GM18909 (cell line): ENCODE measurements around the gene TAOK1.
"Not testable (repeated sequence)": the region's sequence is repeated elsewhere in the genome, so short reads cannot be mapped to it uniquely, and the experiment has no call there.

Experiments used
- ATAC-seq: cut with Tn5 transposase; IDR thresholded peaks from one replicate; pipeline ENCODE4 v1.9.1; 2021; ENCODE audit warnings: mild to moderate bottlenecking; ENCODE audit not compliant: unreplicated experiment, poor library complexity

TAOK1 gene

DNA sequence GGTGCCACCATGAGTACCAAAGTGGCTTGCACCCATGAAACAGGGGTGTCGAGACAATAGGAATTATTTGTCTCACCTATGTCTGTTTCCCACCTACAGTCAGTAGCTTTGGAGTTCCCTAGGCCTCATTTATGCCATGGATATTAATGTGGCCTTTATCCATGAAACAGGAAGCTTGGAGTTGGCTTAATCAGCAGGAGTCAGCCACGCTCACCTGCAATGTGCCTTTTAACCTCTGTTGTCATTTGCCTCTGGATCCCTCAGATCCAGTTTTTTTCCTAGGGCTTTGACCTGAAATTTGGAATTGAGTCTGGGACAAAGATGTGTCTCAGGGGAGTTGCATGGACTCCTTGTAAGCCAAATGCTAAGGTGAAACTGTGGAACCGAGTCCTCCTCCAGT is 44.4 kb downstream of the TAOK1 start:
- no peak for ATAC-seq

DNA sequence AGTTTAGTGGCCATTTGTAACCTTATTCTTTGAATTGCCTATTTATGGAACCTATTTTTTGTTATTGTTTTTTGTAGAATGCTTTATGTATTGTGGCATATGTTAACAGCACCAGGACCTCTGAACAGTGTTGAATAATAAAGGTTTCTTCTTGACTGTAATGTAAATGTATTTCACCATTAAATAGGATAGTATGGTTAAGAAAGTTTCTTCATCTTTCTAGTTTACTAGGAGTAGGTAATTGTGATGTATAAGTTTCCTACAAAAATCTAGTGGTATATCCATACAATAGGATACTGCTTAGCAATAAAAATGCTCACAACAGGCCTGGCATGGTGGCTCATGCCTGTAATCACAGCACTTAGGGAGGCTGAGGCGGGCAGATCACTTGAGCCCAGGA is 52.3 kb downstream of the TAOK1 start:
- no peak for ATAC-seq

DNA sequence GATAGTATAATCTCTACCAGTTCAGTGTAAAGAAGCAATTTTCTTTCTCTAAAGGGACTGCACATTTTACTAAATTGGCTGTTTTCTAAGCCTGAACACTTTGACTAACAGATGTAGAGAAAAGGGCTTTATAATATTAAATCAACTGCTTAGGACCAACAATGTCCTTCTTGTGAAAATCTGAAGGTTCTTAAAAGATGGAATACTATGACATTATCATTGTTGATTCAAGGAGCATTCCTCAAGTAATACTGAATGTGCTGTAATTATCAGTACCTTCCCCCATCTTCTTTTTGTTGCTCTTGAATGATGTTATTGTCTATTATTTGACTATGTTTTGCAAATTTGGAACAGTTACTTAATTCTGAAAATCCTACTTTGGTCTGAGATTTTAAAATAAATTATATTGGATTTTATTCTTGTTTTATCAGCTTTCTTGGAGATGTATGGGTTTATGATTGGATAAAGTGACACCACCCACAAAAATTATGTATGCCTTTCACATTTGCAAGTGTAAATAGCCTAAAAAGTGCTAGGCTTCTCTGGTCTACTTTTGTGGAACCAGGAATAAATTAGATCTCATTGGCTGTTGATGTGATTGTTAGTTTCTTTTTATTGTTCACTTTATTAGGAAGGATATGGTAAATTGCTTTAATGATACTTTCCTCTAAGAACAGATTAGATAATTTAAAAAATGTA is 53.0 kb downstream of the TAOK1 start:
- no peak for ATAC-seq

DNA sequence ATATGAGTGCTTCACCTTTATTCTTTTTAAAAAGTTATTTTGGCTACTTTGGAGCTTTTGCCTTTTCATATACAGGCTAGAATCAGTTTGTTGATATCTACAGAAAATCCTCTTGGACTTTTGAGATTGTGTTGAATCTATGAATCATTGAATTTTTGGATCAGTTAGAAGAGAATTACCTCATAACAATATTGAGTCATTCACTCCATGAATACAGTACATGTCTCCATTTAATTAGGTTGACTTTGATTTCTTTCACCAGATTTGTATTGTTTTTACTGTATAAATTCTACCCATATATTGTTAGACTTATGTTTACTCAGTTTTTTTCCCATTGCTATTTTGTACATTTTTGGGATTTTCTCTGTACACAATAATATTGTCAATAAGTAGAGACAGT is 54.4 kb downstream of the TAOK1 start:
- no peak for ATAC-seq

DNA sequence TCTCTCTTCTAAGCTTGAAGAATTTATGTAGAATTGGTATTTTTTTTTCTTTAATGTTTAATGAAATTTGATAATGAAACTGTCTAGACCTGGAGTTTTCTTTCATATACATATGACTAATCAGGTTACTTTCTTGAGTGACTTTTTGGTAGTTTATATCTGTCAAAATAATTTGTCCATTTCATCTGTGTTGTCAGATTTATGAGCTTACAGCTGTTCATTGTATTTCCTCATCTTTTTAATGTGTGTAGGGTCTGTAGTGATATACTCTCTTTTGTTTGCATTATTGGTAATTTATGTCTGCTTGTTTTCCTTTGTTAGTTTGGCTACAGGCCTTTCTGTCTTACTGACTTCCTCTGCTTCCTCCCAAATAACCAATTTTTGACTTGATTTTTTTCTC is 55.7 kb downstream of the TAOK1 start:
- ATAC-seq: no peak

DNA sequence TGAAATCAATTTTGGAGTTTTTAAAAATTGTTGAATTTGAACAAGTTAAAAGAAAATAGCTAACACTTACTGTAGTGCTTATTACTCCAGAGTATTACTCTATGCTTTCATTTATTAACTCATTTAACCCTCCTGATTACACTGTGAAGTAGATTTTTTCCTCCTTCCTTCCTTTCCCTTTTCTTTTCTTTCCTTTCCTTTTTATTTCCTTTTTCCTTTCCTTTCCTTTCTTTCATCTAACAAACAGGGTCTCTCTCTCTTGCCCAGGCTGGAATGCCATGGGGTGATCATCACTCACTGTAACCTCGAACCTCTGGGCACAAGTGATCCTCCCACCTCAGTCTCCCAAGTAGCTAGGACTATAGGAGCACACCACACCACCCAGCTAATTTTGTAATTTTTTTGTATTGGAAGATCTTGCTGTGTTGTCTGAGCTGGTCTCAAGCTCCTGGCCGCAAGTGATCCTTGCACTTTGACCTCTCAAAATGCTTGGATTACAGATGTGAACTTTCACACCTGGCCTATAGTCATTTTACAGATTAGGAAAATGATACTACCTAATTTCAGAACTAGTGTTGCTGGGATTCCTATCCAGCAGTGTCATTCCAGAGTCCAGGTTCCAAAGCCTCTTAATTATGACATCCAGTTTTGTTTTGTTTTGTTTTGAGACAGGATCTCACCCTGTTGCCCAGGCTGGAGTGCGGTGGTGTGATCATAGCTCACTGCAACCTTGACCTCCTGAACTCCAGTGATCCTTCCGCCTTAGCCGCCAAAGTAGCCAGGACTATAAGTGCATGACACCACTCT is 59.9 kb downstream of the TAOK1 start:
- ATAC-seq: no peak

DNA sequence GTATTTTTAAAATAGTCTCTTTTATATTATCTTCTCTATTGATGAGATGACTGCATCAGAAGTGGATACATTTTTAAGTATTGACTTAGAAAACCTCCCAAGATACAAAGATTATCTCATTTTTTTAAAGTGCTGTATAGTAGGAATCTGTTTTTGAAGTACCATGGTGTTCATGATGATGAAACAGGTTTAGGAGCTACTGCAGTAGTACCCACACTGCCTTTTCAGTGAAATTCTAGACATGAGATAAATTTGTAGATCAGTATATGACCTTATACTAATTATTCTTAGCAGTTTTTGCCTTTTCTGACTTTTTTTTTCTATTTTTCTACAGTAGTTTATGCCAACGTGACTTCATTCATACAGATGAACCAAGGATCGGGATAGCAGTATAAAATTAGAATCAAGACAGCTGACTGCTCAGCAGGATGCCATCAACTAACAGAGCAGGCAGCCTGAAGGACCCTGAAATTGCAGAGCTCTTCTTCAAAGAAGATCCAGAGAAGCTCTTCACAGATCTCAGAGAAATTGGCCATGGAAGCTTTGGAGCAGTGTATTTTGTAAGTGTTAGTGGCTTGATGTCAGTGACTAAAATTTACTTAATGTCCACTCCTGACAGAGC is 61.1 kb downstream of the TAOK1 start:
- no peak for ATAC-seq

DNA sequence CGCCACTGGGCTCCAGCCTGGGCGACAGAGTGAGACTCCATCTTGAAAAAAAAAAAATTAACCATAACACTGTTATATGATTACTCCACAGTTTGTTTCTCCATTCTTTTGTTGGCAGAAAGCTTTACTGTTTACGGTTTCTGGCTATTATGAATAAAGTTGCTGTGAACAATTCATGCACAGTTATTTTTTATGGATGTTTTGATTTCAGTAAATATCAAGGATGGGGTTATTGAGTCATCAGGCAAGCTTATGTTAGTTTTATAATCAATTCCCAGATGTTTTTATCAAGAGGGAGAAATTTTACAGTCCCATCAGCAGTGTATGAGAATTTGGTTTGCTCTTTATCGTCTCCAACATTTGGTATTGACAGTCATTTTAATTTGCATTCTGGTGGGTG is 67.9 kb downstream of the TAOK1 start:
- ATAC-seq: no peak

DNA sequence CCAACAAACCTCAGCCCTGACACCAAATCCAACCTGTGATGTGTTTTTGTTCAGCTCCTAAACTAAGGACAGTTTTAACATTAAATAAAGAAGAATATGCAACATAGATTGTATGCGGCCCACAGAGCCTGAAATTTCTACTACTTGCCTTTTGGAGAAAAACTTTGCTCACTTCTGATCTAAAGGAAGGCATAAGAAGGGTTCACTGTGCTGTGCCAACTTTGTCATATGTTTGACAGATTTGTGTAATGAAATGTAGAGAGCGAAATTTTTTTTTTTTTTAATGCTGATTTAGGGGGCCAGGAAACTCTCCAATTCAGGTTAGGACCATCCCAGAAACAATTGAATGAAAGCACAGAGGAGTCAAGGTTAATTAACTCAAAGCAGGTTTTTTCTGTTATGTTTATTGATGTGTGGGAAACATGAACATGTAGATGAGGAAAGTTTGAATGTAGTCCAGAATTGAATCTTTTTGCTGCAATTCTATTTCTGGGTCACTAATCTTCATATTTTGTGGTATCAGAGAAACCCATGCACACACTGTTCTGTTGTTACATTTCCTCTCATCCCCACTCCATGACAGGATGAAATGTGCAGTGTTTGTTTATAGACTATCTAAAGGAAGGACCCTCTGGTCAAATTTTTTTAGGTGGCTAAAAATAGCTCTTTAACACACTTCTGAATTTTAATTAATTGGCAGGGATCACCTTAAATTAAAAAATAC is 71.5 kb downstream of the TAOK1 start:
- no peak for ATAC-seq

DNA sequence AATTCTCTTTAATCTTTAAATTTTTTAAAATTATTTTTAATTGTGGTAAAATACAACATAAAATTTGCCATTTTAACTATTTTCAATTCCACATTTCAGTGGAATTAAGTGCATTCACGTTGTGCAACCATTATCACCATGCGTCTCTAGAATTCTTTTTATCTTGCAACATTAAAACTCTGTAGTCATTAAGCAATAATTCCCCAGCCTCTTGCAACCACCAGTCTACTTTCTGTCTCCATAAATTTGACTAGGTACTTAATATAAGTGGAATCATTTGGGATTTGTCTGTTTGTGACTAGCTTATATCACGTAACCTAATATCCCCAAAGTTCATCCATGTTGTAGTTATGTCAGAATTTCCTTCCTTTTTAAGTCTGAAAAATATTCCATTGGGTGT is 79.1 kb downstream of the TAOK1 start:
- no peak for ATAC-seq

DNA sequence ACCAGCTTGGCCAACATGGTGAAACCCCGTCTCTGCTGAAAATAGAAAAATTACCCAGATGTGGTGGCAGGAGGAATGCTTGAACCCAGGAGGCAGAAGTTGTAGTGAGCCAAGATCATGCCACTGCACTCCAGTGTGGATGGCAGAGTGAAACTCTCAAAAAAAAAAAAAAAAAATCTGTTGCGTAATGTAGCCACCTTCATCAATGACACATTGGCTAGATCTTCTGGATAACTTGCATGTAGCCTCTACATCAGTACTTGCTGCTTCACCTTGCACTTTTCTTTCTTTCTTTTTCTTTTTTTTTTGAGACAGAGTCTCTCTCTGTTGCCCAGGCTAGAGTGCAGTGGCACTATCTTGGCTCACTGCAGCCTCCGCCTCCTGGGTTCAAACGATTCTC is 83.3 kb downstream of the TAOK1 start:
- not testable (repeated sequence) for ATAC-seq

DNA sequence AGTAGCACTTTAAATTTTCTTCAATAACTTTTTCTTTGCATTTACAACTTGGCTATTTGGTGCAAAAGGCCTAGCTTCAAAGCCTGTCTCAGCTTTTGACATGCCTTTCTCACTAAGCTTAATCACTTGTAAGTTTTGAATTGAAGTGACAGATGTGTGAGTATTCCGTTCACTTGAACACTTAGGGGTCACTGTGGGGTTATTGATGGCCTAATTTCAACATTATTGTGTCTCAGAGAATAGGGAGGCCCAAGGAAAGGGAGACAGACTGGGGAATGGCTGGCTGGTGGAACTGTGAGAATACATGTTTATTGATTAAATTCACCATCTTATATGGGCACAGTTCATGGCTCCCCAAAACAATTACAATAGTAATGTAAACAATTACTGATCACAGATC is 84.1 kb downstream of the TAOK1 start:
- ATAC-seq: no peak

DNA sequence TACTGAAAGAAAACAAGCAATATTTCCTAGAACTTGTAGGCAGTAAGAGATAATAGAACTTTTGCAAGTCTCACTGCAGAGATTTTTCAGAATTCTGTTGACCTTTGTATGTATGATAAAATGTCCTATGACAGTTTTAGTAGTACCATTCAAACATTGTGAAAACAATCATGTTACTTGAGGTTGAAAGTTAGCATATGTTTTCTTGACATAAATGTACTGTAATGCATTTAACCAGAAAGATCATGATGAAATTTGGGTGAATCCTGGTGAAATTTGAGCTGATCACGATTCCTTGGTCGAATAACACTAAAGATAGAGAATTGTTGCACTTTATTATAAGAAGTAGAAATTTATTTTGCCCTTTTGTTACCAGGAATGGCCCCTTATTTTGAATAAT is 85.7 kb downstream of the TAOK1 start:
- no peak for ATAC-seq

DNA sequence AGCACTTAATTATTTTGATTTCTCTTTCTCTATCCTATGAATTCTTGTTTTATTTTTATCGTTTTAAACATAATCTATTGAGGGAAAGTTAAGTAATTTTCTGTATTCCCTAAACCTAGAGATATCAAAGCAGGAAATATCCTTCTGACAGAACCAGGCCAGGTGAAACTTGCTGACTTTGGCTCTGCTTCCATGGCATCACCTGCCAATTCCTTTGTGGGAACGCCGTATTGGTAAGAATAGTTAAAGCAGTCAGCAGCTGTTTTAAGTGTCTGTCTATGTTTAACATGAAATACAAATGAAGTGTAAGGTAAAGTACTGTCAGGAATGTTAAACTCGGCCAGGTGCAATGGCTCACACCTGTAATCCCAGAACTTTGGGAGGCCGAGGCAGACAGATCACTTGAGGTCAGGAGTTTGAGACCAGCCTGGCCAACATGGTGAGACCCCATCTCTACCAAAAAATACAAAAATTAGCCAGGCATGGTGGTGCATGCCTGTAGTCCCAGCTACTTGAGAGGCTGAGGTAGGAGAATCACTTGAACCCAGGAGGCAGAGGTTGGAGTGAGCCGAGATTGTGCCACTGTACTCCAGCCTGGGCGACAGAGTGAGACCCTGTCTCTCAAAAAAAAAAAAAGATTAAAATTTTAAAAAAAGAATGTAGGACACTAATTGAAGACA is 90.2 kb downstream of the TAOK1 start:
- ATAC-seq: not testable (repeated sequence)

DNA sequence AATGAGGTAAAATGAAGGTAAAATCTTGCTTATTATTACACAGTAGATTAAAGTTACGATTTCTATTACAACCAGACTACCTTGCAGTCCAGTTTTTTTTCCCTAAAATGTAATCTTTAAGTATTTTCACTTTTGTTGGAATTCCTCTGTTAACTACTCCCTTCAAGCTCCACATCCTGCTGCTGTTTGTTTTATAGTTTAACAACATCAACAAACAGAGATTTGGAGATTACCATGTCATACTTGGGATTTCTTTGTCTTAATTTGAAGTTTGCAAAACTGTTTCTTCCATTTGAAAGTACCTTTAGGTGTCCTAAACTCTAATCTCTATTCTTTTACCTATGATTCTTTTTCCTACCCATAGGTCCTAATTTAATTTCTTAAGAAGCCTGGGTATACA is 93.3 kb downstream of the TAOK1 start:
- no peak for ATAC-seq

DNA sequence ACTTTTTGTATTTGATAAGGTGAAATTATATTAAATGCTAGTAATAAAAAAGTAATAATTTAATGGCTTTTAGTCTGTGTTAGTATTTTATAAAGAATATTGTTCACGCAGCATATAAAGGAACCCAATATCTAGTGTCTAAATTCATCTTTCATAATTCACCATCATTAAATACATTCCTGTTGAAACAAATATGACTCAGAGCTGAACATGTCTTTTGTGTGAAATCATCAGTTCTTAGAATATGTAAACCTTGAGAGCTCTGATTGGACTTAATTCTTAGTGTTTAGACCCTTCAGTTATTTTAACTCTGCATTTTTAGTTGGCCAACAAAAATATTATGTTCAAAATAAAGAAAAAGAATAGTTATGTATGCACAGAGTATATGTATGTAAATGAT is 104.8 kb downstream of the TAOK1 start:
- ATAC-seq: no peak

DNA sequence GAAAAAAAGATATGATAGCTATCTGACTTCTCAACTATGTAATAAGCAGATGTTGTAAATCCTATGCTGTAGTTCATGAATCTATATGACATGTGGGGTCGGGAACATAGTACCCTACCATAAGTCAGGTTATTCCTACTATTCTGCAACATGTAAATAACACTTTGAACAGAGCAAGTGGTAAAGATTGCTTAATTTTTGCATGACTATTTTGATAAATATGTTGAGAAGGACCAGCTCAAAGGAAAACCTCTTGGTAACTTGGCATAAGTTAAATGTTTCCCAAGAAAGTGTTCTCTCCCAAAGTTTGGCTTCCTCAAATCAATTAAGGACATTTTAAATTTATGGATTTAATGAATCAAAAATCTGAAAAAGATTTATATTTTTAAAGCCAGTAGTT is 114.5 kb downstream of the TAOK1 start:
- no peak for ATAC-seq

DNA sequence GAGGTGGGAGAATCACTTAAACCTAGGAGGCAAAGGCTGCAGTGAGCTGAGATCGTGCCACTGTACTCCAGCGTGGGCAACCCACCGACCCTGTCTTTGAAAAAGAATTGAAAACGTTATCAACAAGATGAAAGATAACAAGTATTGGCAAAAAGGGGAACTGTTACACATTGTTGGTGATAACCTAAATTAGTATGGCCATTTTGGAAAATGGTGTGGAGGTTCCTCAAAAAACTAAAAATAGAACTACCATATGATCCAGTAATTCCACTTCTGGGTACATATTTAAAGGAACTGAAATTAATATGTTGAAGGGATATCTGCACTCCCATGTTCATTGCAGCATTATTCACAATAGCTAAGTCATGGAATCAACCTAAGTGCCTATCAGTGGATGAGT is 115.7 kb downstream of the TAOK1 start:
- ATAC-seq: no peak

DNA sequence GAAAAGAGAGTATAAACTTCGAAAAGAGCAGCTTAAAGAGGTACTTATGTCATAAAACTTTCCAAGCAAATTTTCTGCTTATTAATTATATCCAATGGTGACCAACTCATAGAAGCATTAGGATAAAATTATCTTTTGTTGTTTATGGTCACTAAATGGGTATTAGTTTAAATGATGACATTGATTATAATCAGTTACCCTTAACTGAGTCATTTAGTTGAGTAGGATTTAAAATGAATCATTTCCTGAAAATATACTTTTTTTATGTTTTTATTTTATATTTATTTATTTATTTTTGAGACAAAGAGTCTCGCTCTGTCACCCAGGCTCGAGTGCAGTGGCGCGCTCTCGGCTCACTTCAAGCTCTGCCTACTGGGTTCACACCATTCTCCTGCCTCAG is 120.8 kb downstream of the TAOK1 start:
- ATAC-seq: no peak

DNA sequence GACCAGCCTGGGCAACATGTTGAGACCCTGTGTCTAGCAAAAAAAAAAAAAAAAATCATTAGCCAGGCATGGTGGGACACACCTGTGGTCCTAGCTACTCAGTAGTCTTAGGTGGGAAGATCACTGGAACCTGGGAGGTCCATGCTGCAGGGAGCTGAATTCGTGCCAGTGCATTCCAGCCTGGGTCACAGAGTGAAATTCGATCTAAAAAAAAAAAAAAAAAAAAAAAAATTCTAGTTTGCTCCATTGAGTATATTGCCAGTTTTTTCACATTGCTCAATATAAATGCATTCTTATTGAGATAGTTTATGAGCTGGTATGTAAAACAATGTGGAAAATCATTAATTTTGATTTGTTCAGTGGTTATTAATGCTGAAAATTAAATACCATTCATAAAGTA is 124.6 kb downstream of the TAOK1 start:
- ATAC-seq: no peak
